ENCODE results near the gene FBN2. TPM values are rescaled to one million over a fixed set of nuclear protein-coding genes. Genes with fewer than 3 reads are reported as not detected.

Gene FBN2
- total and polyA plus RNA-seq, 2 experiments from 2014 or later, result 41.0 to 143 TPM

DNA sequence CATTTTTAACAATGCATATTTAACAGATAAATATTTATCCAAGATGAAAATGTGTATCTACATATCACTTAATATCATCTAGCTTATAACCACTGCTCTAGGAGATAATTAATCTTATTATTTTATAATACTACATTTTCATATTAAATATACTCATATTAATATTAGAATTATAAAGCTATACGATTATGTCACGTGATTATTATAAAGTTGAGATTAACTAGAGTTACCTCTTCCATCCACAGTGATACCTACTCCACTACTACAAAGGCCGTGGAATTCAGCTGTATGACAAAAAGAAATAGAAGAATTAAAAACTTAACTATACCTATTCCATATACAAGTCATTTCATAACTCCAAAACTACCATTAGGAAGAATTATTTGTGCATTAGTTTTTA is 171.9 kb downstream of the FBN2 start:
- 97% methylated on average over 3 of the region's 3 CpGs for WGBS (ENCODE audit: low lambda C conversion rate, missing lambda C conversion rate)
- no peaks in the 10 kb centered on the region for H3K9me3 ChIP-seq (ENCODE audit: low read depth)
- H4K20me1 ChIP-seq (ENCODE audit: insufficient read depth, poor library complexity, severe bottlenecking), result no peaks in the 10 kb centered on the region
- no peaks in the 10 kb centered on the region for H3K79me2 ChIP-seq
- no peaks in the 10 kb centered on the region for H3K4me1 ChIP-seq (ENCODE audit: insufficient read depth)
- H2AFZ ChIP-seq, result no peak overlapping the region
- H3K4me2 ChIP-seq, result no peak overlapping the region
- H3K4me3 ChIP-seq, result no peak overlapping the region
- no peak for DNase-seq (ENCODE audit: low spot score)
- TF ChIP-seq EZH2 (IDR thresholded peaks at IDR 0.05; ENCODE audit: borderline replicate concordance) (no peak), CTCF (IDR thresholded peaks at IDR 0.05; ENCODE audit: poor library complexity) (no peak), EZH2phosphoT487 (IDR thresholded peaks at IDR 0.05; ENCODE audit: low read depth, severe bottlenecking, unreplicated experiment) (no peak)
- H3K9me2 ChIP-seq (replicated peaks; ENCODE audit: insufficient read depth), result no peaks in the 10 kb centered on the region
- no peaks in the 10 kb centered on the region for H3K27me3 ChIP-seq
- no peak overlapping the region for H3K27ac ChIP-seq
- H3K36me3 ChIP-seq (replicated peaks; ENCODE audit: insufficient read depth, low read depth), result no peaks in the 10 kb centered on the region

DNA sequence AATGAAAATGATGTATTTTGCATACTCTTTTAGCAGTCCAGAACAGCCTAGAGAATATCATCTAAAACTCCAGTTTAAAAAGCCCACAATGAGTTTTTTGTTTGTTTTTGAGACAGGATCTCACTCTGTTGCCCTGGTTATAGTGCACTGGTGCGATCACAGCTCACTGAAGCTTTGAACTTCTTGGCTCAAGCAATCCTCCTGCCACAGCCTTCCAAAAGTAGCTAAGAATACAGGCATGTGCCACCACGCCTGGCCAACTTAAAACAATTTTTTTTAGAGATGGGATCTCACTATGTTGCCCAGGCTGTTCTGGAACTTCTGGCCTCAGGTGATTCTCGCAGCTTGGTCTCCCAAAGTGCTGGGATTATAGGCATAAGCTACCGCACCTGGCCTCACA is 175.7 kb downstream of the FBN2 start:
- no peak overlapping the region for H3K4me2 ChIP-seq
- peaks cover 20% of the 10 kb centered on the region for H3K4me1 ChIP-seq (ENCODE audit: insufficient read depth)
- H3K9me3 ChIP-seq (ENCODE audit: low read depth), result no peaks in the 10 kb centered on the region
- no peak for DNase-seq (ENCODE audit: low spot score)
- H2AFZ ChIP-seq, result no peak overlapping the region
- H3K27me3 ChIP-seq, result no peaks in the 10 kb centered on the region
- H3K9me2 ChIP-seq (replicated peaks; ENCODE audit: insufficient read depth), result no peaks in the 10 kb centered on the region
- TF ChIP-seq CTCF (IDR thresholded peaks at IDR 0.05; ENCODE audit: poor library complexity) (no peak), EZH2phosphoT487 (IDR thresholded peaks at IDR 0.05; ENCODE audit: low read depth, severe bottlenecking, unreplicated experiment) (no peak), EZH2 (IDR thresholded peaks at IDR 0.05; ENCODE audit: borderline replicate concordance) (no peak)
- H3K79me2 ChIP-seq, result no peaks in the 10 kb centered on the region
- WGBS (ENCODE audit: low lambda C conversion rate, missing lambda C conversion rate), result 93% methylated on average over 4 of the region's 4 CpGs
- no peak overlapping the region for H3K4me3 ChIP-seq
- H3K36me3 ChIP-seq (replicated peaks; ENCODE audit: insufficient read depth, low read depth), result no peaks in the 10 kb centered on the region
- H4K20me1 ChIP-seq (ENCODE audit: insufficient read depth, poor library complexity, severe bottlenecking), result no peaks in the 10 kb centered on the region
- no peak overlapping the region for H3K27ac ChIP-seq

- Histone ChIP-seq H3K27ac (peak overlapping the region; percentile 45), H3K4me1 (ENCODE audit: insufficient read depth) (peaks cover 20% of the 10 kb centered on the region), H3K9me3 (ENCODE audit: low read depth) (no peaks in the 10 kb centered on the region), H3K4me3 (no peak overlapping the region), H3K4me2 (peak overlapping the region; percentile 58), H3K27me3 (no peaks in the 10 kb centered on the region), H3K9me2 (replicated peaks; ENCODE audit: insufficient read depth) (no peaks in the 10 kb centered on the region), H4K20me1 (ENCODE audit: insufficient read depth, poor library complexity, severe bottlenecking) (no peaks in the 10 kb centered on the region), H3K79me2 (no peaks in the 10 kb centered on the region), H3K36me3 (replicated peaks; ENCODE audit: insufficient read depth, low read depth) (no peaks in the 10 kb centered on the region), H2AFZ (no peak overlapping the region)
- 50% methylated on average over 1 of the region's 1 CpG for WGBS (ENCODE audit: low lambda C conversion rate, missing lambda C conversion rate)
- no peak for DNase-seq (ENCODE audit: low spot score)
- no peak for TF ChIP-seq CTCF (IDR thresholded peaks at IDR 0.05; ENCODE audit: poor library complexity)
- TF ChIP-seq EZH2 (IDR thresholded peaks at IDR 0.05; ENCODE audit: borderline replicate concordance), result no peak
- TF ChIP-seq EZH2phosphoT487 (IDR thresholded peaks at IDR 0.05; ENCODE audit: low read depth, severe bottlenecking, unreplicated experiment), result no peak
Measured at GRCh38 chr5:128358826-128359225, 179.2 kb downstream of the FBN2 start.

- Histone ChIP-seq H3K4me1 (ENCODE audit: insufficient read depth) (peaks cover 20% of the 10 kb centered on the region), H3K4me3 (no peak overlapping the region), H2AFZ (no peak overlapping the region), H3K27ac (no peak overlapping the region), H3K36me3 (replicated peaks; ENCODE audit: insufficient read depth, low read depth) (no peaks in the 10 kb centered on the region), H3K4me2 (no peak overlapping the region), H4K20me1 (ENCODE audit: insufficient read depth, poor library complexity, severe bottlenecking) (no peaks in the 10 kb centered on the region), H3K27me3 (no peaks in the 10 kb centered on the region), H3K9me2 (replicated peaks; ENCODE audit: insufficient read depth) (no peaks in the 10 kb centered on the region), H3K79me2 (no peaks in the 10 kb centered on the region), H3K9me3 (ENCODE audit: low read depth) (no peaks in the 10 kb centered on the region)
- 100% methylated on average over 3 of the region's 3 CpGs for WGBS (ENCODE audit: low lambda C conversion rate, missing lambda C conversion rate)
- no peak for DNase-seq (ENCODE audit: low spot score)
- TF ChIP-seq CTCF (IDR thresholded peaks at IDR 0.05; ENCODE audit: poor library complexity) (no peak), EZH2 (IDR thresholded peaks at IDR 0.05; ENCODE audit: borderline replicate concordance) (no peak), EZH2phosphoT487 (IDR thresholded peaks at IDR 0.05; ENCODE audit: low read depth, severe bottlenecking, unreplicated experiment) (no peak)
Measured at GRCh38 chr5:128357226-128357625, 180.8 kb downstream of the FBN2 start.
